Measurements from ENCODE around the gene PRKCE. TPM values are rescaled to one million over a fixed set of nuclear protein-coding genes. Genes with fewer than 3 reads are reported as not detected.

Gene PRKCE
- total RNA-seq, 1 experiment from 2014 or later: 21.7 TPM

DNA sequence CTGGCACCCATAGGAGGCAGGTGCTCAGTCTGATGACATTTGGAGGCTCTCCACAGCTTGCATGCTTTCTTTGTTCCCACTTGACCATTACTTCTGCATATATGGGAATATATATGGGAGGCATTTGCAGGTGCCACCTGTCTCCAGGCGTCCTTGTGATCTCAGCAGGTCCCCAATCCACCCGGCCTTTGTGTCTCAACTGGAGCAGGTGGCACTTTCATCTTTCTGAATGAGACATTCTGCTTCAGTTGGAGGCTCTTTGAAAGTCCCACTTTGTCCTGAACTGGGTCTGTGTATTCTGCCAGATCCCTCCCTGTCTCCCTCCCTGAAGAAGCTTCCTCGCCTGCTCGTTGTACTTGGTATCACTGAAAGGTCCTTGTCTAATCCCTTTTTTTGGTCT, 327.6 kb downstream of the PRKCE start:
- intact Hi-C loops (cut with micrococcal nuclease; ENCODE audit: unreplicated experiment): no loop called here
- no peak for TF ChIP-seq EZH2 (IDR thresholded peaks at IDR 0.05; ENCODE audit: low read depth)
- BruUV-seq (replicated peaks): no TSS peak

DNA sequence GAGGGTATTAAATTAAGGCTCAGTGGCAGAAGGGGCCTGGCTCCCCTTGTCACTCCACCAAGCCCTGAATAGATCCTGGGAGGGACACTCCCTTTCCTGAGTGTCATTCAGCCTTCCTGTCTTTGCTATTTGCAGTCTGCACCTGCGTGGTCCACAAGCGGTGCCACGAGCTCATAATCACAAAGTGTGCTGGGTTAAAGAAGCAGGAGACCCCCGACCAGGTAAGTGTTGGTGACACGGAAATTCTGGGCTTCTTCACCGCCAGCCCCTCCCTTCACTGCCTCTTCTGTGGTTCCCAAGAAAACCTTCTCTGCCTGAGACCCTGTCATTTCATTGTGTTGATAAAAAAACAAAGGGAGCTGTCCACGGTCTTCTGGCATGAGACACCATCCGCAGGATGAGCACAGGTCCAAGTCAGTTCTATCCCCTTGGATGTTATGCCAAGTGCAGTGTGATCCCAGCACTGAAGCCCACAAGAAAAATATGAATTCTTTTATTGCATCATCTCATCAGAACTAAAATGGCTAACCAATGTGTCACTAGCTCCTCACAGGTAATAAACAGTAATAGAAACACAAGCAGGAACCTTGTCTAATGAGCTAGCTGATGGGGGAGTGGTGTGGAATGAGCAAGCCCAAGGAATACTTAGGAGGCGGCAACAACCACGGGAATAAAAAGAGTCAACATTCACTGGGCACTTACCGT, 328.8 kb downstream of the PRKCE start:
- Histone ChIP-seq H3K4me1 (replicated peaks; ENCODE audit: insufficient read depth) (no peaks in the 10 kb centered on the region), H3K27me3 (ENCODE audit: insufficient read depth, low read depth) (no peaks in the 10 kb centered on the region), H3K36me3 (ENCODE audit: low read depth) (no peaks in the 10 kb centered on the region), H3K9me3 (ENCODE audit: insufficient read depth, low read depth) (no peaks in the 10 kb centered on the region), H3K4me3 (no peak overlapping the region), H3K9me2 (ENCODE audit: insufficient read depth) (no peaks in the 10 kb centered on the region), H4K20me1 (ENCODE audit: insufficient read depth) (no peaks in the 10 kb centered on the region), H3F3A (ENCODE audit: insufficient read depth, low read depth) (no peaks in the 10 kb centered on the region), H3K4me2 (no peak overlapping the region), H2AFZ (no peak overlapping the region), H3K27ac (no peak overlapping the region), H3K79me2 (ENCODE audit: low read depth) (no peaks in the 10 kb centered on the region)
- ChIA-PET CTCF (no interaction called here), POLR2A (ENCODE audit: unreplicated experiment) (interaction anchor here (0.6 kb wide), 1 partner anchor 17 kb away, joined by 3 read pairs; no protein-coding TSS in a partner anchor)
- intact Hi-C loops (cut with micrococcal nuclease; ENCODE audit: unreplicated experiment): no loop called here
- TF ChIP-seq, protein P1, sequence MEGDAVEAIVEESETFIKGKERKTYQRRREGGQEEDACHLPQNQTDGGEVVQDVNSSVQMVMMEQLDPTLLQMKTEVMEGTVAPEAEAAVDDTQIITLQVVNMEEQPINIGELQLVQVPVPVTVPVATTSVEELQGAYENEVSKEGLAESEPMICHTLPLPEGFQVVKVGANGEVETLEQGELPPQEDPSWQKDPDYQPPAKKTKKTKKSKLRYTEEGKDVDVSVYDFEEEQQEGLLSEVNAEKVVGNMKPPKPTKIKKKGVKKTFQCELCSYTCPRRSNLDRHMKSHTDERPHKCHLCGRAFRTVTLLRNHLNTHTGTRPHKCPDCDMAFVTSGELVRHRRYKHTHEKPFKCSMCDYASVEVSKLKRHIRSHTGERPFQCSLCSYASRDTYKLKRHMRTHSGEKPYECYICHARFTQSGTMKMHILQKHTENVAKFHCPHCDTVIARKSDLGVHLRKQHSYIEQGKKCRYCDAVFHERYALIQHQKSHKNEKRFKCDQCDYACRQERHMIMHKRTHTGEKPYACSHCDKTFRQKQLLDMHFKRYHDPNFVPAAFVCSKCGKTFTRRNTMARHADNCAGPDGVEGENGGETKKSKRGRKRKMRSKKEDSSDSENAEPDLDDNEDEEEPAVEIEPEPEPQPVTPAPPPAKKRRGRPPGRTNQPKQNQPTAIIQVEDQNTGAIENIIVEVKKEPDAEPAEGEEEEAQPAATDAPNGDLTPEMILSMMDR (conservative IDR thresholded peaks at IDR 0.05): no peak
- no peak for TF ChIP-seq EZH2 (IDR thresholded peaks at IDR 0.05; ENCODE audit: low read depth)
- no TSS peak for BruUV-seq (replicated peaks)
- no peak for DNase-seq

More for the DNA sequence above, 327.6 kb downstream of the PRKCE start:
- H3K9me2 ChIP-seq (ENCODE audit: insufficient read depth): no peaks in the 10 kb centered on the region
- no peak overlapping the region for H2AFZ ChIP-seq
- no peaks in the 10 kb centered on the region for H3K4me1 ChIP-seq (replicated peaks; ENCODE audit: insufficient read depth)
- no peaks in the 10 kb centered on the region for H3K36me3 ChIP-seq (ENCODE audit: low read depth)
- no peak overlapping the region for H3K4me3 ChIP-seq
- no peaks in the 10 kb centered on the region for H3F3A ChIP-seq (ENCODE audit: insufficient read depth, low read depth)
- no peak overlapping the region for H3K4me2 ChIP-seq
- POLR2A ChIA-PET (ENCODE audit: unreplicated experiment): no interaction called here
- DNase-seq: no peak
- no peaks in the 10 kb centered on the region for H3K79me2 ChIP-seq (ENCODE audit: low read depth)
- CTCF ChIA-PET: no interaction called here
- H4K20me1 ChIP-seq (ENCODE audit: insufficient read depth): no peaks in the 10 kb centered on the region
- H3K9me3 ChIP-seq (ENCODE audit: insufficient read depth, low read depth): no peaks in the 10 kb centered on the region
- no peaks in the 10 kb centered on the region for H3K27me3 ChIP-seq (ENCODE audit: insufficient read depth, low read depth)
- H3K27ac ChIP-seq: no peak overlapping the region

DNA sequence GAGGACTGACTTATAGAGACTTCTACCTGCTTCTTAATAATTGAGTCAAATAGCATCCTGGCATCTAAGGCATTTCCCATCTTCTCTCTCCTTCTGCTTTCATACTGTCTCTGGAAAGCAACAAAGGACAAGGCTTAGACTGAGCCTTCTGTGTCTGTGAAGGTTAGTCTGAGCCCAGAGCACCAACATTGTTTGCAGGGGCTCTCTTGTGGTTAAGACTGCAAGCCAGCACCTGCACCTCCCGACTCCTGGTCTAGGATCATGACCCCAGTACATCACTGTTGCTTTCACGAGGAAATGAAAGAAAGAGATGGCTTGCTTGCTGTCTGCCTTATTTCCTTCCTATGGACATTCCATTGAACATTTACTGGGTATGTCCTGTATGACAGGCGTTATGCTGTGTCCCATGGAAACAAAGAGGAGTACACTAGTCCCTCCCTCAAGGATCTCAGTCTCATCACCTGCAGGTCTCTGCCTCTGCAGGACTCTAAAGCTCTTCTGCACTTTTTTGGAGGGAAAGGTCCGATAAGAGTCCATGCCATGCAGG, 330.0 kb downstream of the PRKCE start:
- Histone ChIP-seq H3K27me3 (ENCODE audit: insufficient read depth, low read depth) (no peaks in the 10 kb centered on the region), H3K9me3 (ENCODE audit: insufficient read depth, low read depth) (no peaks in the 10 kb centered on the region), H3K9me2 (ENCODE audit: insufficient read depth) (no peaks in the 10 kb centered on the region), H3K4me2 (no peak overlapping the region), H3K36me3 (ENCODE audit: low read depth) (no peaks in the 10 kb centered on the region), H3K27ac (no peak overlapping the region), H3F3A (ENCODE audit: insufficient read depth, low read depth) (no peaks in the 10 kb centered on the region), H3K4me1 (replicated peaks; ENCODE audit: insufficient read depth) (no peaks in the 10 kb centered on the region), H4K20me1 (ENCODE audit: insufficient read depth) (no peaks in the 10 kb centered on the region), H3K79me2 (ENCODE audit: low read depth) (no peaks in the 10 kb centered on the region), H3K4me3 (no peak overlapping the region), H2AFZ (no peak overlapping the region)
- intact Hi-C loops (cut with micrococcal nuclease; ENCODE audit: unreplicated experiment): no loop called here
- BruUV-seq (replicated peaks): no TSS peak
- TF ChIP-seq, protein P1 (conservative IDR thresholded peaks at IDR 0.05): no peak
- TF ChIP-seq EZH2 (IDR thresholded peaks at IDR 0.05; ENCODE audit: low read depth): no peak
- ChIA-PET POLR2A (ENCODE audit: unreplicated experiment) (no interaction called here), CTCF (no interaction called here)
- no peak for DNase-seq
